Left renal pelvis (tissue), 4 donors: Measurements from ENCODE around the gene KCNAB3. TPM values are rescaled to one million over a fixed set of nuclear protein-coding genes. Genes with fewer than 3 reads are reported as not detected.

Experiments
- DNase-seq, 4 donors: peaks; one replicate each; pipeline ENCODE4 v3.0.0-alpha.2; 2013; ENCODE audit warnings: low read depth in 4 of 4, low spot score in 3 of 4
- polyA plus RNA-seq, 4 donors: library from polyadenylated mRNA; unstranded; fragments of 120-200 nt; gene quantifications; one replicate each; pipeline ENCODE4 v1.2.1, GENCODE V29; 2013; ENCODE audit not compliant: insufficient read length in 4 of 4

Gene KCNAB3
- polyA plus RNA-seq, 4 donors, result 9.6 to 28.0 (median 15.3) TPM

DNA sequence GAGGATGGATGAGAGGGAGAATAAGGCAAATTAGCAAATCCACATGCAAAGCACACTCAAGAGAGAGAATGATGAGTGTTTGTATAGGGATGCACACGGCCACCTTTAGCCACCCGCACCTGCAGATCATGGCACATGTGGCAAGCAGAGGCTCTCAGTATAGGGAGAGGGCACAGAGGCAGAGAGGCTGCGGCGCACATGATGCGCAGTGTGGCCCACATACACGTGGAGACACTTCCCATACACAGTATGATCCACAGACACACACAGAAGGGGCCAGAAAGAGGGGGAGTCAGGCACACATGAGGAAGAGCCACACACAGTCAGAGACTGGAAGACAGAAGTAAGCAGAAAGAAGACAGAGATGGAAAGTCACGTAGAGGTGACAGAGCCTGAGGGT lies 47.6 kb downstream of the KCNAB3 start:
- DNase-seq, result no peak

GRCh38 chr17:7881276-7882054 lies 48.2 kb downstream of the KCNAB3 start:
- no peak for DNase-seq

DNA sequence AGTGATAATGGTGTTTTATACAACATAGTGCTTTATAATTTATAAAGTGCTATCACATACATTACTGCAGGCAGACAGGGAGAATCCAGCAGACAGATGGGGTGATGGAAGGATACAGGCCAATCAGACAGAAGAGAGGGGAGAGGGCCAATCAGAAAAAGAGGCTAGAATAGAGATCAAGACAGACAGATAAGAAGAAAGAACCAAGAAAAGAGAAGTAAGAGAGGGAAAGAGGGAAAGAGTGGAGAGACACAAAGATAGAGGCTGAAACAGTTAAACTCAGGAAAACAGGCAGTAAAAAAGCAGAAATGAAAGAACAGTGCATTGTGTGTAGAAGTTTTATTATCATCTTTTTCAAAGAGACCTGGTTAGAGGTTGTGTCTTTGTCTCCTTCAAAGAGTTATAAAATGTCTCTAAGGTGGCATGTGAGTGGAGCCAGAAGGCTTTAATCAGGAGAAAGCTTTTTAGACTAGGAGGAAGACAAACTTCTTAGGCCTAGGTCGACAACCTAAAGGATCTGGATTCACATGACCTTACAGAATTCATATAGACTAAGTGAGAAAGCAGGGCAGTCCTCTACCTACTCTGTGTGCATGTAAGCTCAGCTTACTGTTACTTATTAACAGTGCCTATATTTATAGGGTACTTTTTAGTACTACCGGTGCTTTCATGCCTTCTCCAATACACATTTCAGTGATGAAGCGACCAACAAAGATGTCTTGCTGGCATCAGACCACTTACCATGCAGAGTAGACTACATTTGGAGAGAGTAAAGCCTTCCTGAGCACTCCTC lies 49.4 kb downstream of the KCNAB3 start:
- no peak for DNase-seq

GRCh38 chr17:7878234-7878633 lies 51.4 kb downstream of the KCNAB3 start:
- DNase-seq, result no peak

- no peak for DNase-seq
Measured at GRCh38 chr17:7875804-7876370, 53.8 kb downstream of the KCNAB3 start.

GRCh38 chr17:7873051-7873450 lies 56.6 kb downstream of the KCNAB3 start:
- no peak for DNase-seq

Other genes with a start within 250 kb of the KCNAB3 start
- 10 to 100 TPM; 45.1 to 75.9 (median 70.2) TPM for gene TP53, start 242.4 kb downstream of the KCNAB3 start, polyA plus RNA-seq
- 10 to 100 TPM in 3 of 4 donors, 1 to 10 TPM in 1; 9.0 to 17.0 (median 12.8) TPM for gene WRAP53, start 241.4 kb downstream of the KCNAB3 start, polyA plus RNA-seq
- 10 to 100 TPM; 19.8 to 32.6 (median 23.4) TPM for gene EFNB3, start 224.7 kb downstream of the KCNAB3 start, polyA plus RNA-seq
- gene DNAH2, start 212.1 kb downstream of the KCNAB3 start, polyA plus RNA-seq, result under 1 TPM; 0.29 to 0.49 (median 0.38) TPM
- 10 to 100 TPM; 18.4 to 30.7 (median 23.3) TPM for gene KDM6B, start 95.6 kb downstream of the KCNAB3 start, polyA plus RNA-seq
- 10 to 100 TPM; 13.4 to 26.9 (median 24.7) TPM for gene TMEM88, start 74.8 kb downstream of the KCNAB3 start, polyA plus RNA-seq
- gene NAA38, start 72.3 kb downstream of the KCNAB3 start, polyA plus RNA-seq, result 100 to 1,000 TPM in 1 of 4 donors, 10 to 100 TPM in 3; 60.5 to 133 (median 65.9) TPM
- gene CYB5D1, start 71.9 kb downstream of the KCNAB3 start, polyA plus RNA-seq, result 10 to 100 TPM; 10.6 to 28.9 (median 24.4) TPM
- gene CHD3, start 41.1 kb downstream of the KCNAB3 start, polyA plus RNA-seq, result 100 to 1,000 TPM; 146 to 213 (median 186) TPM
- 1 to 10 TPM; 3.9 to 6.4 (median 4.9) TPM for gene RNF227, start 13.6 kb downstream of the KCNAB3 start, polyA plus RNA-seq
- gene TRAPPC1, start 2.1 kb upstream of the KCNAB3 start, polyA plus RNA-seq, result 100 to 1,000 TPM in 3 of 4 donors, 10 to 100 TPM in 1; 90.8 to 137 (median 132) TPM
- gene CNTROB, start 2.4 kb upstream of the KCNAB3 start, polyA plus RNA-seq, result 10 to 100 TPM; 44.2 to 67.3 (median 54.4) TPM
- gene GUCY2D, start 72.8 kb upstream of the KCNAB3 start, polyA plus RNA-seq, result under 1 TPM in 3 of 4 donors, not detected in 1; 0.10 to 0.34 (median 0.18) TPM
- 1 to 10 TPM in 1 of 4 donors, under 1 TPM in 2, not detected in 1; 0.72 to 1.8 (median 0.95) TPM for gene ALOX15B, start 109.2 kb upstream of the KCNAB3 start, polyA plus RNA-seq
- gene ALOX12B, start 157.9 kb upstream of the KCNAB3 start, polyA plus RNA-seq, result 1 to 10 TPM in 1 of 4 donors, under 1 TPM in 2, not detected in 1; 0.54 to 1.1 (median 0.72) TPM
- under 1 TPM in 1 of 4 donors, not detected in 3; 0.24 TPM for gene ALOXE3, start 188.7 kb upstream of the KCNAB3 start, polyA plus RNA-seq
- under 1 TPM in 1 of 4 donors, not detected in 3; 0.10 TPM for gene HES7, start 194.2 kb upstream of the KCNAB3 start, polyA plus RNA-seq
- gene PER1, start 222.5 kb upstream of the KCNAB3 start, polyA plus RNA-seq, result 10 to 100 TPM; 19.6 to 94.0 (median 29.7) TPM
- gene VAMP2, start 233.1 kb upstream of the KCNAB3 start, polyA plus RNA-seq, result 100 to 1,000 TPM; 108 to 140 (median 118) TPM
- gene TMEM107, start 246.5 kb upstream of the KCNAB3 start, polyA plus RNA-seq, result 10 to 100 TPM; 13.6 to 25.0 (median 24.3) TPM